Measurements from ENCODE around the gene RBM19.

RBM19 gene

GRCh38 chr12:113854385-113855142 lies 111.6 kb downstream of the RBM19 start:
- H3K4me3 ChIP-seq (replicated peaks in 1 of 2; ENCODE audit: low read depth in 2 of 2, low read length in 2 of 2), result no peak overlapping the region
- no peak for DNase-seq (ENCODE audit: low read depth in 2 of 2)
- no peak for TF ChIP-seq CTCF (IDR thresholded peaks at IDR 0.05; ENCODE audit: low read depth, low read length)

DNA sequence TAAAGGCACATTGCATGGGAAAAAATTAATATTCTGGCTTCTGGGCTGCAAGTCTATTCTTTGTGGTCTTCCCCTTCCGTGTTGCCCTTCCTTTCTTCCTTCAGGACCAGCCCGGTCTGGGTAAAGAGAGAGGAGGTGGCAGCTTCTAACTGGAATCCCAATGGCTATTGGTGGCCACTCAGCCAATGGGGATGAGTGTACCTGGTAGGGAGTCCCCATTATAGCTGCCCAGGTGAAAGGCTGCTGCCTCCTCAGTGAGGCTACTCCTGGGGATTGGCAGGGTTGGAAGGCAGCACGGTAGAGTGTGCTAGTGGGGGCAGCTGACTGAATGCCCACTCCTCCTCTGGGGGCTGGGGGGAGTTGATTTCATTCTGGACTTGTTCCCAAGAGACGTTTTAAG lies 112.6 kb downstream of the RBM19 start:
- TF ChIP-seq CTCF (IDR thresholded peaks at IDR 0.05; ENCODE audit: low read depth, low read length), result no peak
- H3K4me3 ChIP-seq (replicated peaks in 1 of 2; ENCODE audit: low read depth in 2 of 2, low read length in 2 of 2), result no peak overlapping the region
- DNase-seq (ENCODE audit: low read depth in 2 of 2), result no peak

- no peak overlapping the region for H3K4me3 ChIP-seq (replicated peaks in 1 of 2; ENCODE audit: low read depth in 2 of 2, low read length in 2 of 2)
- DNase-seq (ENCODE audit: low read depth in 2 of 2), result no peak
- TF ChIP-seq CTCF (IDR thresholded peaks at IDR 0.05; ENCODE audit: low read depth, low read length), result no peak
Observed at GRCh38 chr12:113852695-113853490, 113.2 kb downstream of the RBM19 start.

- DNase-seq (ENCODE audit: low read depth in 2 of 2), result no peak
- no peak overlapping the region for H3K4me3 ChIP-seq (replicated peaks in 1 of 2; ENCODE audit: low read depth in 2 of 2, low read length in 2 of 2)
- no peak for TF ChIP-seq CTCF (IDR thresholded peaks at IDR 0.05; ENCODE audit: low read depth, low read length)
Observed at GRCh38 chr12:113852264-113852663, 113.9 kb downstream of the RBM19 start.

GRCh38 chr12:113850309-113851056 lies 115.6 kb downstream of the RBM19 start:
- peak; percentile 40 to 87 for DNase-seq (ENCODE audit: low read depth in 2 of 2)
- TF ChIP-seq CTCF (IDR thresholded peaks at IDR 0.05; ENCODE audit: low read depth, low read length), result no peak

DNA sequence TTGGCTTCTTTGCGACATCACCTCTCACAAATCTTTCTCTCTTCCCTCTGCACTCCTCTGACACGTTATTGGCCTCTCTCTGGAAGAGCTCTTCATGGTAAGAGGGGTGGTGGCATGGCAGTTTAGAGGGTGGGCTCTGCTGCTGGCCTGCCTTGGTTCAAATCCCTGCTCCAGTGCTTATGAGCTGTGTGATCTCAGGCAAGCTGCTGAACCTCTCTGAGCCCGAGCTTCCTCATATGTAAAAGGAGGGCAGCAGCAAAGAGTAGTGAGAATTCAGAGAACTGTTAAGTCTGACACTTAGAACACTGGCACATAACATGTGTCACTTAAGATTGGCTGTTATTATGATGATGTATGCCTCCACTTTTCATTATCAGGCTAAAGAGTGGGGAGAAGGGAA lies 118.3 kb downstream of the RBM19 start:
- no peak for TF ChIP-seq CTCF (IDR thresholded peaks at IDR 0.05; ENCODE audit: low read depth, low read length)
- no peak overlapping the region for H3K4me3 ChIP-seq (replicated peaks in 1 of 2; ENCODE audit: low read depth in 2 of 2, low read length in 2 of 2)
- no peak for DNase-seq (ENCODE audit: low read depth in 2 of 2)

More at GRCh38 chr12:113850309-113851056, 115.6 kb downstream of the RBM19 start:
- H3K4me3 ChIP-seq (replicated peaks in 1 of 2; ENCODE audit: low read depth in 2 of 2, low read length in 2 of 2), result no peak overlapping the region
